Measurements from ENCODE around the gene MRPL27.
A peak's percentile ranks its signal among the peaks of the same experiment; 100 is the strongest.
"Not testable (repeated sequence)": the region's sequence is repeated elsewhere in the genome, so short reads cannot be mapped to it uniquely, and the experiment has no call there.

Gene MRPL27

GRCh38 chr17:50372758-50373556 is at the start of gene MRPL27, which contains the start of gene EME1:
MRPL27 (minus strand) TSS chr17:50373184; CDS start chr17:50373170, 14 bp downstream.
EME1 (plus strand) TSS chr17:50373229; CDS start chr17:50375209, 1,980 bp downstream.
- peak; percentile 98 for DNase-seq

DNA sequence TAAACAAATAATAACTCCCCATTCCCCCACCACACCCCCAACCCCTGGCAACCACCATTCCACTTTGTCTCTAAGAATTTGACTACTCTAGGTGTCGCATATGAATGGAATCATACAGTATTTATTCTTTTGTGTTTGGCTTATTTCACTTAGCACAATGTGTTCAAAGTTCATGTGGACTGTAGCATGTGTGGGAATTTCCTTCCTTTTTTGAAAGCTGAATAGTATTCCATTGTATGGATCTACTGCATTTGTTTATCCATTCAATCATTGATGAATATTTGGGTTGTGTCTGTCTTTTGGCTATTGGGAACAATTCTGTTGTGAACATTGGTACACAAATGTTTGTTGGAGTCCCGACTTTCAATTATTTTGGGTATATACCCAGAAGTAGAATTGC is 49.8 kb upstream of the MRPL27 start:
- DNase-seq: no peak

DNA sequence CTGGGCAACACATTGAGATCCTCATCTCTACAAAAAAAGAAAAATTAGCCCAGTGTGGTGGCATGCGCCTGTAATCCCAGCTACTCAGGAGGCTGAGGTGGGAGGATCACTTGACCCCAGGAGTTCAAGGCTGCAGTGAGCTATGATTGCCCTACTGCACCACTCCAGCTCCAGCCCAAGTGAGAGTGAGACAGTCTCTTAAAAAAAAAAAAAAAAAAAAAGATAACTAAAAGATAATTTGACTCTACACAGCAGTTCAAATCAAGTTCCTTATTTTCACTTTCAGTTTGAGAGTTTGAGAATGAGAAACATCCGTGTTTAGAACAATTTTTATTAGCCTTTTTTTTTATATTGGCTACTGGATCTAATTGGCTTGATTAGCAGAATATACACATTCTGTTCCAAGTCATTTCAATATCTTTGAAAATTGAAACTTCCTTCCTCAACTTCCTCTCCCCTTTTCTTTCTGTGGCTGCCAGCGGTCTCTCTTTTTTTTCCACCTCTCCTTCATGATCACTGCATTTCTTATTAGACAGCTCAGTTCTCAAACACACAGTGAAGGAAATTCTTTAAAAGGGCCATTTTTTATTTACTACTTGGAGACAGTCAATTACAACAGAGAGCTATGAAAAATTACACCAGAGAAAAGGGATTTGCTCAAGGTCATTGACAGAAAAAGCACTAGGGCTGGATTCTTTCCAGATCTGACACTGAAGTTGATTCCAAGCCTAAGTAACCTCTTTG is 48.5 kb upstream of the MRPL27 start:
- no peak for DNase-seq

DNA sequence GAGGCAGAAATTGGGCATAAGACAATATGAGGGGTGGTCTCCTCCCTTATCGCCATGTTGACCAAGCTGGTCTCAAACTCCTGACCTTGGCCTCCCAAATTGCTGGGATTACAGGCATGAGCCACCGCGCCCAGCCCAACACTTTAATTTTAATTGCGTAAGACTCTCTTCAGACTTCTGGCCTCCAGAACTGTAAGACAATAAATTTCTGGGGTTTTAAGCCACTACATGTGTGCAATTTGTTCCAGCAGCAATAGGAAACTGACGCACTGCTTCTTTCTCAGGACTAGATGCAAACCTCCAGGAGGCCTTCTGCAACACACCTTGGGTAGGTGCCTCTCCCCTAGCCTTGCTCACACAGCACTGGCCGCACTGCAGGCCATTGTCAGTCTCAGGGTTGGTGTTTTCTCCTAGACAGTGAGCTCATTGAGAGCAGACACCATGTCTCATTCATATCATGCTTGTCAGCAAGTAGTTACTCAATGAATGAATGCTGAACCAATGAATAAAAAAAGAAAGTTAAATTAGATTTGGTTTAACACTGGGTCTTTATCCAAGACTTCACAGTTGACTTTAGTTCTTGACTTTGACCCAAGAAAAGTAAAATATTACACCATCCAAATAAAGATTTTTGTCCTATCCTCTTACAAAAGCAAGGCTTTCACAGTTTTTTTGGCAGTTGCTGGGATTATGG is 47.6 kb upstream of the MRPL27 start:
- no peak for DNase-seq

- DNase-seq: not testable (repeated sequence)
Measured at GRCh38 chr17:50419577-50419976, 46.6 kb upstream of the MRPL27 start.

- DNase-seq: no peak
Measured at GRCh38 chr17:50414808-50415207, 41.8 kb upstream of the MRPL27 start.

- DNase-seq: no peak
Measured at GRCh38 chr17:50412188-50412732, 39.3 kb upstream of the MRPL27 start.

DNA sequence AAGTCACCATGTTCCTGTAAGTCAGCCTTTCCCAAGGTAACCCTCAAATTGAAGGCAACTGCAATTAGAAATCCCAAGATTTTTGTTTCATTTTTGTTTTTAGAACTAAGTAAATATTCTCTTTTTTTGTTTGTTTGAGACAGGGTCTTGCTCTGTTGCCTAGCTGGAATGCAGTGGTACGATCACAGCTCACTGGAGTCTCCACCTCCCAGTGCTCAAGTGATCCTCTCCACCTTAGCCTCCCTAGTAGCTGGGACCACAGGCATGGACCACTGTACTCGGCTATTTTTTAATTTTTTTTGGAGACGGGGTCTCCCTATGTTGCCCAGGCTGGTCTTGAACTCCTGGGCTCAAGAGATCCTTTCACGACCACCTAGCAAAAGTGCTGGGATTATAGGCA is 34.9 kb upstream of the MRPL27 start:
- DNase-seq: no peak

DNA sequence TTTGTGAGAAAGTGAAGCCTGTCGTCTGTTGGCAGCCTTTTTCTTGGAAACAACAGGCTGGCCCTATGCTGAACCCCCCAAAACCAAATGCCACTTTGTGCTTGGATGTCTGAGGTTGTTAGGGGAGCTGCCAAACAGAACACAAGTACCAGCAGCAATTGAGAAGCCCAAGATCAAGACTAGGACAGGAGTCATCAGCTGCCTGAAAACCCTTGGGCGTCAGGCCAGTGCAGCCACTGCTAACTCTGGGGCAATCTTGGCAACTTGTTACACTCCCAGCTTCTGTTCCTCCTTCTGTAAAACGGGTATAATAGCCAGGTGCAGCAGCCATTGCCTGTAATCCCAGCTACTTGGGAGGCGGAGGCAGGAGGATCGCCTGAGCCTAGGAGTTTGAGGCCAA is 33.6 kb upstream of the MRPL27 start:
- DNase-seq: no peak

- not testable (repeated sequence) for DNase-seq
Measured at GRCh38 chr17:50405351-50405750, 32.4 kb upstream of the MRPL27 start.

- not testable (repeated sequence) for DNase-seq
Measured at GRCh38 chr17:50399591-50399990, 26.6 kb upstream of the MRPL27 start.

DNA sequence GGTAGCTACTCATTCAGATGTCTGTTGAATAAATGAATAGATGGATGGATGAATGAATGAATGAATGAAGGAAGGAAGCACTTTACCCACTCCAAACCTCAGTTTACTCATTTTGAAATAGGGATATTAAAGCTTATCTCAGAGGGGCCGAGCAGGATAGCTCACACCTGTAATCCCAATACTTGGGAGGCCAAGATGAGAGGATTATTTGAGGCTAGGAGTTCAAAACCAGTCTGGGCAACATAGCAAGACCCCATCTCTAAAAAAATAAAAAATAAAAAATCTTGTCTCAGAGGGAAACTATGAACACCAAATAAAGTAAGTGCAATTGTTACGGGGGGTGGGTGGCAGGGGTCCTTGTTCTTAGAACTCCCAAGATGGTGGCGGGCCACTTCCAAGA is 25.7 kb upstream of the MRPL27 start:
- not testable (repeated sequence) for DNase-seq

DNA sequence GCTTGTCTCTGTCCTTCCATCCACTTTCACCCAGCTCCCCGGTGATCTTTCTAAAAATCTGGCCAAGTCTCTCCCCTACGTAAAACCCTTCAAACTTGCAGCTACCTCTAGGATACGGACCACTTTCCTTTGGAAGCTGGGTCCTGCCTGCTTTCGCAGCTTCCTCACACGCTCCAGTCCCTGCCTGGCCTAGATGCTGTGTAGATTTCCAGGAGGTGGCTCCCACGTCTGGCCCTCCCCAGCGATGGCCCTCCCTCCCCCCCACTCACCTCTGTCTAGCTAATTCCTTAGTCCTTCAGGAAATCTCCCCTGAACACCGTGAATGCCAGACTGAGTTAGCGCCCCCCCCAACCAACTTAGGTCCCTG is 24.9 kb upstream of the MRPL27 start:
- DNase-seq: no peak

- DNase-seq: peak; percentile 78
Measured at GRCh38 chr17:50397111-50397918, 24.3 kb upstream of the MRPL27 start, which contains the start of gene LRRC59. LRRC59 (minus strand) TSS chr17:50397523; CDS start chr17:50397317, 206 bp downstream.

DNA sequence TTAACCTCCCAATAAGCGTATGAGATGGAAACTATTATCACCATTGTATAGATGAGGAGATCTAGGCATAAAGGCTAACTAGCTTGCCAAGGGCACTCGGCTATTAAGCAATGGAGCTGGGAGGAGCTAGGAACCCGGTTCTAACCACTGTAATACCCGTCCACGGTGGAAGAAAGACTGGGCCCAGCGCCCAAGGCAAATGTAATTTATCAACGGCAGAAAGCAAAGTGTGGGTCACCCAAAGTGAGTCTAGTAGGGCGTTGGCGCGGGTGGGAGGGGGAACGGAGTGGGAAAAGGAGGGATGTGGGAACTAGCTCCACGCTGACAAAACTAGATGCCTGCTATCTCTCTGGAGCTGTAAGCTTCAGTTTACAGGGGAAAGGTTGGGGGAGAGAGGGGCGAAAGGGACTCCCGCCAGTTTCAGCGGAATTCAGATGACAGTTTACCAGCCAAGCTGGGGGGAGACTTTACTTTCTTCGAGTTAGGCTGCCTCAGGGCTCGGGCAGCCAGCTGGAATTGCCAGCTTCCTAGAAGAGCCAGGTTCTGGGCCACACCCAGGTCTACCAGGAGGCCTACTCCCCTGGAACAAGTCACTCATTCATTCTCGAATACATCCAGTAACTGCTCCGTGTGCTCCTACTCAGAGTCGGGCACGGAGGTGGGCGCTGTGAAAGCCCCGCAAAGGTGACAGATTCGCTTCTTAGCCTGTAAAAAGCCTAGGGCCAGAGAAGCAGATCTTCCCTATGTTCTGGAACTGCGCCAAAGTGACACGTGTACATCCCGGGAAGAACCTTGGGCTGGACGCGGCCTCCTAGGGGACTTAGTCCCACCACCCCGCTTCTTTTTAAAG is 23.5 kb upstream of the MRPL27 start:
- no peak for DNase-seq

DNA sequence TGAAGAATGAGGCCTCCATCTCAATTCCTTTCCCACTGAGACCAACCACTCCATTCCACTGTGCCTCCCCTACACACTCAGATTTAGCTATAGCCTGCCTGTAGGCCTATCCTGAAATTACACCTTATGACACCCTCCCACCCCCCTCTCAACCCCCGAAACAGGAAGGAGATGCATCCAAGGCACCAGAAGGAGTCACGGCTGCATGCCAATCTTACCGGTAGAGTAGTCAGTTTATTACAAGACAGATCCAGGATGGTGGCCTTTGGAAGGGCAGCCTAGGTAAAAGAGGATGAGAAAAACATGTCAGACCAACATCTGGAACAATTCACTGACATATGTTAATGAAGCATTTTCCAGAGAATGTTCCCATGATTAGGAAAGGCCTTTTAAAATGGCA is 21.7 kb upstream of the MRPL27 start:
- no peak for DNase-seq

- no peak for DNase-seq
Measured at GRCh38 chr17:50393700-50394099, 20.7 kb upstream of the MRPL27 start.

GRCh38 chr17:50392621-50393020 is 19.6 kb upstream of the MRPL27 start:
- no peak for DNase-seq

- DNase-seq: no peak
Measured at GRCh38 chr17:50389534-50389933, 16.6 kb upstream of the MRPL27 start.

DNA sequence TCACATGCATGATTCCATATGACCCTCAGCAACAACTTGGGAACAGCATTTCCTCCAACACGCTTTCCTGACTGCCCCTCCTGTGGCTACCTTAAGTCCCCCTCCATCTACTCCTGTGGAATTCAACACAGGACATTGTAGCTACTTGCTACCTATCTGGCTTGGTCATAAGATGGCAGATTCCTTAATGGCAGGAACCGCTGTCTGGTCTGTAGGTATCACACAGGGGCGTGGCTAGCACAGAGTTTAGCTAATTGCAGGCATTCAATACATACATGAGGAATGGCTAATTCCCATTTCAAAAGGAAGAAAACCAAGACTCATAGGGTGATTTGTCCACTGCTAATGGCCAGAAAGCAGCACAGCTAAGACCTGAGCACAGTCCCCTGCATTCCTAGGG is 15.7 kb upstream of the MRPL27 start:
- DNase-seq: no peak

DNA sequence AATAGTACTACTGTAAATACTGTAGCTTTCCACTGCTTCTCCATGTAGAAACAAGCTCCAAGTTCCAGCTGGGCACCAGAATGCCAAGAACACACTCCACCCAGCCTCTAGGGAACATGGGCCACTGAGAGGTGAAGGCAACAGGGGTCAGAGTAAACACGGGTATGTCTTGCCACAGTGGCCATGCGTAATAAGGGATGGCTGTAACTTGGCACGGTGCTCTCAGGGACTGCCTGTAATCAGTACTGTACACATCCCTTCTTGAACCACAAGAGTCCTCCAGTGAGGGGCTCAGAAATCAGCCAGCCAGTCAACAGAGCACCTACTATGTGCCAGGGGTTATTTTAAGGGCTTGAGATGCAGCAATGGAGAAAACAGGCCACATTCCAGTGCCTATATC is 13.5 kb upstream of the MRPL27 start:
- no peak for DNase-seq

All from NCI-H2227 treated with DMSO at 0.1 percent for 48 hours (cell line).